ENCODE results near the gene KCNF1. TPM values are rescaled to one million over a fixed set of nuclear protein-coding genes. Genes with fewer than 3 reads are reported as not detected.

Gene KCNF1
- total RNA-seq, 1 experiment from 2014 or later: 0.52 TPM

- no peaks in the 10 kb centered on the region for H3K36me3 ChIP-seq (ENCODE audit: control insufficient read depth in 1 of 2, insufficient read depth in 2 of 2, low read length in 2 of 2)
- H3K9ac ChIP-seq (ENCODE audit: low read length): no peak overlapping the region
- ChIA-PET POLR2A (interaction anchor here (0.5 kb wide), 1 partner anchor 431 kb away, joined by 3 read pairs; no protein-coding TSS in a partner anchor), CTCF (no interaction called here), RAD21 (ENCODE audit: low non-redundant PET in 1 of 2, low total read pairs in 2 of 2, uncharacterized antibody in 2 of 2, unreplicated experiment in 2 of 2) (no interaction called here)
- H2AFZ ChIP-seq (ENCODE audit: low read depth, low read length, poor library complexity, severe bottlenecking): no peak overlapping the region
- H4K20me1 ChIP-seq (ENCODE audit: insufficient read depth): no peaks in the 10 kb centered on the region
- no peaks in the 10 kb centered on the region for H3K9me2 ChIP-seq (ENCODE audit: insufficient read depth)
- H3K27me3 ChIP-seq (ENCODE audit: insufficient read depth, low read length): no peaks in the 10 kb centered on the region
- H3K4me2 ChIP-seq (ENCODE audit: low read length): no peak overlapping the region
- TF ChIP-seq SRF (IDR thresholded peaks at IDR 0.05; ENCODE audit: low read depth): no peak
- TF ChIP-seq EZH2 (IDR thresholded peaks at IDR 0.05): no peak
- TF ChIP-seq CBX3 (IDR thresholded peaks at IDR 0.05; ENCODE audit: low read depth): no peak
- DNase-seq (ENCODE audit: low read depth, low spot score) (no peak), ATAC-seq (no peak)
- H3K27ac ChIP-seq (ENCODE audit: low read depth, low read length): no peak overlapping the region
- peaks cover 0 to 7% of the 10 kb centered on the region in 2 experiments; a peak in 1 of 4 replicates for H3K9me3 ChIP-seq (ENCODE audit: control insufficient read depth in 1 of 2, insufficient read depth in 1 of 2, low read depth in 1 of 2, low read length in 2 of 2)
- H3K4me3 ChIP-seq (replicated peaks in 1 of 2; ENCODE audit: low read depth in 1 of 2, low read length in 2 of 2): no peak overlapping the region
- H3K79me2 ChIP-seq (ENCODE audit: insufficient read depth, low read length): no peaks in the 10 kb centered on the region
- H3K4me1 ChIP-seq (ENCODE audit: control insufficient read depth in 1 of 2, insufficient read depth in 2 of 2, low read length in 2 of 2): peaks cover 9 to 20% of the 10 kb centered on the region in 2 experiments; a peak in 3 of 4 replicates
- no TSS peak for BruUV-seq (replicated peaks)
- intact Hi-C loops (cut with micrococcal nuclease): loop anchor here (5.0 kb wide), 1 partner anchor 218 kb away; no protein-coding TSS in a partner anchor
Measured at GRCh38 chr2:10904455-10904854, 7.3 kb upstream of the KCNF1 start.

- no peaks in the 10 kb centered on the region for H3K79me2 ChIP-seq (ENCODE audit: insufficient read depth, low read length)
- no peaks in the 10 kb centered on the region for H4K20me1 ChIP-seq (ENCODE audit: insufficient read depth)
- H3K27ac ChIP-seq (ENCODE audit: low read depth, low read length): no peak overlapping the region
- ChIA-PET RAD21 (ENCODE audit: low non-redundant PET in 1 of 2, low total read pairs in 2 of 2, uncharacterized antibody in 2 of 2, unreplicated experiment in 2 of 2) (no interaction called here), POLR2A (no interaction called here), CTCF (interaction anchor here (1.3 kb wide), 1 partner anchor 73 kb away, joined by 3 read pairs; no protein-coding TSS in a partner anchor)
- H3K36me3 ChIP-seq (ENCODE audit: control insufficient read depth in 1 of 2, insufficient read depth in 2 of 2, low read length in 2 of 2): no peaks in the 10 kb centered on the region
- H3K4me1 ChIP-seq (ENCODE audit: control insufficient read depth in 1 of 2, insufficient read depth in 2 of 2, low read length in 2 of 2): peaks cover 9 to 15% of the 10 kb centered on the region in 2 experiments; a peak in 3 of 4 replicates
- peaks cover 0 to 7% of the 10 kb centered on the region in 2 experiments; a peak in 1 of 4 replicates for H3K9me3 ChIP-seq (ENCODE audit: control insufficient read depth in 1 of 2, insufficient read depth in 1 of 2, low read depth in 1 of 2, low read length in 2 of 2)
- intact Hi-C loops (cut with micrococcal nuclease): no loop called here
- no peaks in the 10 kb centered on the region for H3K27me3 ChIP-seq (ENCODE audit: insufficient read depth, low read length)
- no peak overlapping the region for H3K9ac ChIP-seq (ENCODE audit: low read length)
- H3K4me3 ChIP-seq (replicated peaks in 1 of 2; ENCODE audit: low read depth in 1 of 2, low read length in 2 of 2): no peak overlapping the region
- DNase-seq (ENCODE audit: low read depth, low spot score) (no peak), ATAC-seq (no peak)
- BruUV-seq (replicated peaks): no TSS peak
- H3K4me2 ChIP-seq (ENCODE audit: low read length): no peak overlapping the region
- H2AFZ ChIP-seq (ENCODE audit: low read depth, low read length, poor library complexity, severe bottlenecking): no peak overlapping the region
- no peaks in the 10 kb centered on the region for H3K9me2 ChIP-seq (ENCODE audit: insufficient read depth)
- TF ChIP-seq MAX (IDR thresholded peaks at IDR 0.05) (no peak), JUND (IDR thresholded peaks at IDR 0.05) (no peak), ELF1 (IDR thresholded peaks at IDR 0.05; ENCODE audit: borderline replicate concordance, low read depth) (no peak), TCF7L2 (IDR thresholded peaks at IDR 0.05; ENCODE audit: borderline replicate concordance, extremely low read depth, insufficient read depth, insufficient read length) (no peak), ZFX (IDR thresholded peaks at IDR 0.05) (no peak), EZH2phosphoT487 (IDR thresholded peaks at IDR 0.05; ENCODE audit: borderline replicate concordance) (no peak), POLR2AphosphoS5 (IDR thresholded peaks at IDR 0.05; ENCODE audit: low read depth, low read length) (no peak), CTCF (IDR thresholded peaks at IDR 0.05 in 2 of 3, conservative IDR thresholded peaks at IDR 0.05 in 1 of 3; ENCODE audit: borderline replicate concordance in 1 of 3, insufficient read depth in 1 of 3, low read depth in 2 of 3, low read length in 2 of 3) (no peak), EZH2 (IDR thresholded peaks at IDR 0.05) (no peak), ZBTB33 (IDR thresholded peaks at IDR 0.05; ENCODE audit: extremely low read depth, insufficient replicate concordance, low read length) (no peak), RAD21 (IDR thresholded peaks at IDR 0.05; ENCODE audit: low read depth) (no peak), SP1 (IDR thresholded peaks at IDR 0.05; ENCODE audit: low read depth) (no peak), EGR1 (IDR thresholded peaks at IDR 0.05; ENCODE audit: low read depth) (no peak), CBX3 (IDR thresholded peaks at IDR 0.05; ENCODE audit: low read depth) (no peak), SRF (IDR thresholded peaks at IDR 0.05; ENCODE audit: low read depth) (no peak)
Measured at GRCh38 chr2:10905006-10905861, 6.5 kb upstream of the KCNF1 start.

All from HCT116 (cell line).